A673 (cell line): ENCODE measurements around the gene MCRS1.

Source experiments
- CTCF ChIP-seq: fragments of 300-800, 200-600 bp; sonication (generic); conservative IDR thresholded peaks from 2 replicates; pipeline ENCODE4 v1.5.1; 2017; ENCODE audit warnings: low read depth, mild to moderate bottlenecking, antibody characterized with exemption, low read length, moderate library complexity, mixed read lengths
- EZH2 ChIP-seq: fragments of 200-600 bp; sonication (generic); IDR thresholded peaks from 2 replicates; pipeline ENCODE4 v1.6.1; 2017; ENCODE audit warnings: borderline replicate concordance, low read depth, mild to moderate bottlenecking, mixed read lengths, antibody characterized with exemption, low read length; ENCODE audit not compliant: poor library complexity, severe bottlenecking

GRCh38 chr12:49584591-49584990 lies 16.6 kb upstream of the MCRS1 start:
- TF ChIP-seq CTCF, result no peak
- TF ChIP-seq EZH2, result no peak
